Stimulated activated memory B cell treated with anti-CD40 and anti-IgM and Interleukin-4, amounts not matched to agents 10 μg/mL and 1 μg/mL and 100 μg/mL, for 72 hours (primary cell): Measurements from ENCODE around the gene SOX5.

Experiments used
- ATAC-seq: fragments of 150-1000 bp; cut with Tn5 transposase; 2 replicates; pipeline ENCODE4 v1.10.0; 2021
- H3K27ac Mint-ChIP-seq: one replicate; pipeline ENCODE4 v1.8.0; 2022; ENCODE audit warnings: mild to moderate bottlenecking, mixed read lengths
- H3K27me3 Mint-ChIP-seq: one replicate; pipeline ENCODE4 v1.8.0; 2022; ENCODE audit warnings: mixed read lengths
- H3K36me3 Mint-ChIP-seq: one replicate; pipeline ENCODE4 v1.8.0; 2022; ENCODE audit warnings: mixed read lengths
- H3K4me1 Mint-ChIP-seq: one replicate; pipeline ENCODE4 v1.8.0; 2022; ENCODE audit warnings: mixed read lengths
- H3K4me3 Mint-ChIP-seq: one replicate; pipeline ENCODE4 v1.8.0; 2022; ENCODE audit warnings: mild to moderate bottlenecking, moderate library complexity, mixed read lengths
- H3K9me3 Mint-ChIP-seq: one replicate; pipeline ENCODE4 v1.8.0; 2022; ENCODE audit warnings: mixed read lengths

The SOX5 gene

GRCh38 chr12:23767834-23768233 is 181.6 kb downstream of the SOX5 start:
- H3K4me3 Mint-ChIP-seq = no peak overlapping the region
- H3K27me3 Mint-ChIP-seq = no peaks in the 10 kb centered on the region
- no peaks in the 10 kb centered on the region for H3K9me3 Mint-ChIP-seq
- no peak overlapping the region for H3K27ac Mint-ChIP-seq
- no peaks in the 10 kb centered on the region for H3K4me1 Mint-ChIP-seq
- no peak for ATAC-seq
- H3K36me3 Mint-ChIP-seq = no peaks in the 10 kb centered on the region

GRCh38 chr12:23763724-23764123 is 185.7 kb downstream of the SOX5 start:
- H3K4me1 Mint-ChIP-seq = no peaks in the 10 kb centered on the region
- ATAC-seq = no peak
- H3K27ac Mint-ChIP-seq = no peak overlapping the region
- H3K27me3 Mint-ChIP-seq = no peaks in the 10 kb centered on the region
- no peaks in the 10 kb centered on the region for H3K9me3 Mint-ChIP-seq
- H3K4me3 Mint-ChIP-seq = no peak overlapping the region
- no peaks in the 10 kb centered on the region for H3K36me3 Mint-ChIP-seq

DNA sequence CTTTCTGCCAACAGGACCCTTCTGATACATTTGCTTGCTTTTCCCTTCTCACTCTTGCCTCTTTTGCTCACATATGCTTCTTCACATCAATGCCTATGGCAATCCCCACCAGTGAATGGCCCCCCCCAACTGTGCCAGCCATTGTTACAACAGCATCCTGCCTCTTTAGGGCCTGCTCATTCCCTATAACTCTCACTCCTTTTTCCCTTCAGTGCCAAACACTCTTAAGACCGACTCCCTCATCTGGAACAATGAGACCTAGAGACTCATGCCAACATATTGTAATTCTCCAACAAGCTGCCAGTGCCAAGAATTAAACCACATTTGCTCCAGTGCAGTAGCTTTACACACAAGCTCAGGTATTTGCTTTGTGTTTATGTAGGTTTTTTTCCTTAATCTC is 189.0 kb downstream of the SOX5 start:
- H3K36me3 Mint-ChIP-seq = no peaks in the 10 kb centered on the region
- H3K9me3 Mint-ChIP-seq = no peaks in the 10 kb centered on the region
- no peak overlapping the region for H3K27ac Mint-ChIP-seq
- no peak overlapping the region for H3K4me3 Mint-ChIP-seq
- no peaks in the 10 kb centered on the region for H3K27me3 Mint-ChIP-seq
- H3K4me1 Mint-ChIP-seq = no peaks in the 10 kb centered on the region
- no peak for ATAC-seq

- no peak overlapping the region for H3K4me3 Mint-ChIP-seq
- H3K4me1 Mint-ChIP-seq = no peaks in the 10 kb centered on the region
- H3K36me3 Mint-ChIP-seq = no peaks in the 10 kb centered on the region
- no peak for ATAC-seq
- H3K9me3 Mint-ChIP-seq = no peaks in the 10 kb centered on the region
- H3K27ac Mint-ChIP-seq = no peak overlapping the region
- no peaks in the 10 kb centered on the region for H3K27me3 Mint-ChIP-seq
These were observed 190.9 kb downstream of the SOX5 start for GRCh38 chr12:23758608-23759007.

GRCh38 chr12:23757541-23757962 is 191.9 kb downstream of the SOX5 start:
- H3K4me3 Mint-ChIP-seq = no peak overlapping the region
- no peaks in the 10 kb centered on the region for H3K36me3 Mint-ChIP-seq
- no peaks in the 10 kb centered on the region for H3K9me3 Mint-ChIP-seq
- H3K27me3 Mint-ChIP-seq = no peaks in the 10 kb centered on the region
- no peaks in the 10 kb centered on the region for H3K4me1 Mint-ChIP-seq
- H3K27ac Mint-ChIP-seq = no peak overlapping the region
- no peak for ATAC-seq

DNA sequence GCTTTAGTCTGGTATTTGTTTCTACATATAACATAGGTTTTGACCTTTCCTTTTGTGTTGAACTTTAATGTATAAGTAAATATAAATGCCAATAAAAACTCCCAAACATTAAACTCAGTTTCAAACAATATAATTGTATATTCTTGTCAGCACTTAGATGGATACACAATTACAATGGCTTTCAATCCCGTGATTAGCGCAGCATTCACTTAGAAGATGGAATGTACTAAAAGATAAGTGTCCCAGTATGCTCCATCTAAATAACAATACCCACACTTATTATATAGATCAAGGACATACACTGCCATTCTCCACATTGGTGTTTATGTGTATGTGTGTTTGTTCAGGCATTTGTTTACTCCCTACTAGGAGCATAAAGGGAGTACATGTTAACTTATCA is 193.1 kb downstream of the SOX5 start:
- Mint-ChIP-seq H3K4me3 (no peak overlapping the region), H3K36me3 (no peaks in the 10 kb centered on the region), H3K27ac (no peak overlapping the region), H3K9me3 (no peaks in the 10 kb centered on the region), H3K4me1 (no peaks in the 10 kb centered on the region), H3K27me3 (no peaks in the 10 kb centered on the region)
- no peak for ATAC-seq

GRCh38 chr12:23753628-23754365 is 195.7 kb downstream of the SOX5 start:
- Mint-ChIP-seq H3K4me1 (no peaks in the 10 kb centered on the region), H3K27me3 (no peaks in the 10 kb centered on the region), H3K9me3 (no peaks in the 10 kb centered on the region), H3K4me3 (no peak overlapping the region), H3K27ac (no peak overlapping the region), H3K36me3 (no peaks in the 10 kb centered on the region)
- peak; percentile 24 for ATAC-seq

- Mint-ChIP-seq H3K27ac (no peak overlapping the region), H3K27me3 (no peaks in the 10 kb centered on the region), H3K36me3 (peaks cover 4% of the 10 kb centered on the region), H3K4me1 (no peaks in the 10 kb centered on the region), H3K9me3 (no peaks in the 10 kb centered on the region), H3K4me3 (no peak overlapping the region)
- no peak for ATAC-seq
These were observed 197.2 kb downstream of the SOX5 start for GRCh38 chr12:23752245-23752644.

GRCh38 chr12:23751641-23752040 is 197.8 kb downstream of the SOX5 start:
- Mint-ChIP-seq H3K4me3 (no peak overlapping the region), H3K27ac (no peak overlapping the region), H3K36me3 (peaks cover 8% of the 10 kb centered on the region), H3K27me3 (no peaks in the 10 kb centered on the region), H3K4me1 (no peaks in the 10 kb centered on the region), H3K9me3 (peaks cover 4% of the 10 kb centered on the region)
- ATAC-seq = no peak

DNA sequence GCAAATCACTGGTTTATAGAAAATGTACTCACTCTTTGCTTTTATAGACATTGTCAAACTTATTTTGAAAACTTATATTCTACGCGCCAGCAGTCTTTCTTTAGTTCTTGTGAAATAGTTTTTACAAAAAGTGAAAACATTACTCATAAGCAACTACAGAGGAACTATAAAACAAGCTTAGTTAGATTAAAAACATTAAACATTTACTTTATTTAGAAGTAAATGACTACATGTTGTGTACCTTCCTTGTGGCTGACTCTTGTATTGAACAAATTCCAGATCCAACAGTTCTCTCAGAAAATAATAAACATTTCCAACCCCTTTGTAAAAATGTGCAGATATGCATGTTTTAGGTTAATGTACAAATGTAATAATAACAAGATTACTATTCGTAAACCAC is 198.5 kb downstream of the SOX5 start:
- Mint-ChIP-seq H3K4me3 (no peak overlapping the region), H3K36me3 (peaks cover 8% of the 10 kb centered on the region), H3K4me1 (no peaks in the 10 kb centered on the region), H3K27me3 (no peaks in the 10 kb centered on the region), H3K27ac (no peak overlapping the region), H3K9me3 (peaks cover 4% of the 10 kb centered on the region)
- ATAC-seq = no peak

GRCh38 chr12:23744696-23745095 is 204.8 kb downstream of the SOX5 start:
- no peaks in the 10 kb centered on the region for H3K27me3 Mint-ChIP-seq
- H3K4me1 Mint-ChIP-seq = no peaks in the 10 kb centered on the region
- H3K27ac Mint-ChIP-seq = no peak overlapping the region
- H3K4me3 Mint-ChIP-seq = no peak overlapping the region
- no peak for ATAC-seq
- peaks cover 4% of the 10 kb centered on the region for H3K9me3 Mint-ChIP-seq
- peaks cover 8% of the 10 kb centered on the region for H3K36me3 Mint-ChIP-seq

DNA sequence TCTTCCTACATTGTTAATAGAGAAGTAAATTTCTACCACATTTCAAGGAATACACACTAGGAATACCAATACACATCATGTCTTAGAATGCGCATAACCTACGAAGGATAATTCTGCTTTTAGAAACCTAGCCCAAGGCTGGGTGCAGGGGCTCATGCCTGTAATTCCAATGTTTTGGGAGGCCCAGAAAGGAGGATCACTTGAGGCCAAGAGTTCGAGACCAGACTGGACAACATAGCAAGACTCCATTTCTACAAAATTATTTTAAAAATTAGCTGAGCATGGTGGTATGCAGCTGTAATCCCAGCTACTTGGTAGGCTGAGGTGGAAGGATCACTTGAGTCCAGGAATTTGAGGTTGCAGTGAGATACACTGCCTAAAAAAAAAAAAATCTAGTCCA is 206.9 kb downstream of the SOX5 start:
- no peak for ATAC-seq
- peaks cover 4% of the 10 kb centered on the region for H3K9me3 Mint-ChIP-seq
- H3K4me1 Mint-ChIP-seq = no peaks in the 10 kb centered on the region
- H3K36me3 Mint-ChIP-seq = peaks cover 10% of the 10 kb centered on the region
- H3K4me3 Mint-ChIP-seq = no peak overlapping the region
- H3K27ac Mint-ChIP-seq = no peak overlapping the region
- H3K27me3 Mint-ChIP-seq = no peaks in the 10 kb centered on the region

DNA sequence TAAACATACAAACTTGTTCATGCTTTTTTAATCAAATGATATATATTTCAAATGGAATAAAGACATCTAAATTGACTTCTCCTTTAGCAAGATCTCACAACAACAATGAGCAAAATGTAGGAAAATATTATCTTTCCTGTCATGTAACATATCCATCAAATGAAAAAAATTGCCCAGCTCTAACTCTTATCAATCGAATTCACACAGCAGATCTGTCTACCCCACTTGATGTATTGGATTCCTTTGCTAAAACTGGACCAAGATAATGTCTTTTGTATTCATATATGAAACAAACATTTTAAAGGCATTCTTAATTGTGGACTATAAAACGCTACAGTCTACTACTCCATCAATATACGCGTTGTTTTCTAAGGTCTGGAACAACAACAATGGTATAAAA is 218.0 kb downstream of the SOX5 start:
- Mint-ChIP-seq H3K9me3 (no peaks in the 10 kb centered on the region), H3K4me3 (no peak overlapping the region), H3K36me3 (no peaks in the 10 kb centered on the region), H3K27me3 (no peaks in the 10 kb centered on the region), H3K27ac (no peak overlapping the region), H3K4me1 (peaks cover 8% of the 10 kb centered on the region)
- no peak for ATAC-seq

- Mint-ChIP-seq H3K4me1 (peaks cover 8% of the 10 kb centered on the region), H3K9me3 (no peaks in the 10 kb centered on the region), H3K27ac (no peak overlapping the region), H3K36me3 (no peaks in the 10 kb centered on the region), H3K27me3 (no peaks in the 10 kb centered on the region), H3K4me3 (no peak overlapping the region)
- no peak for ATAC-seq
These were observed 218.4 kb downstream of the SOX5 start for GRCh38 chr12:23731035-23731434.

DNA sequence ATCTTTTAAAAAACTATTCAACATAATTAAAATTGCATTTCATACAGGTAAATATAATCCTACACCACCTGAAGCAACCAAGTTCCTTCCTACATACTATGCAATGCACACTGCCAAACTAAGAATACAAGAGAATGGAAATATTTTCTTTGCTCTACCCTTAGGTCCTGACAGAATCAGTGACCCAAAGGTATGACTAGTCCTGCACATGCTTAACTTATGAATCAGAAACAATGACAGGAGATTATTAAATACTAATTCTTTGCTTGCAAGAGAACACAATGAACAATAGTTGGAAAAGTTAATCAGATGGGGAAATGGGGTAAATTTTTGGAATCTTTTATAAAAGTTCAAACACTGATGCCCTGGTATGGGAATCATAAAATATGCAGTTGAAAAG is 220.1 kb downstream of the SOX5 start:
- Mint-ChIP-seq H3K36me3 (no peaks in the 10 kb centered on the region), H3K27ac (no peak overlapping the region)
- ATAC-seq = no peak

GRCh38 chr12:23726646-23727045 is 222.8 kb downstream of the SOX5 start:
- Mint-ChIP-seq H3K4me3 (no peak overlapping the region), H3K27me3 (no peaks in the 10 kb centered on the region), H3K27ac (no peak overlapping the region), H3K36me3 (no peaks in the 10 kb centered on the region), H3K9me3 (peaks cover 3% of the 10 kb centered on the region), H3K4me1 (no peaks in the 10 kb centered on the region)
- ATAC-seq = no peak

More for the DNA sequence above, 220.1 kb downstream of the SOX5 start:
- H3K4me3 Mint-ChIP-seq = no peak overlapping the region
- H3K9me3 Mint-ChIP-seq = peaks cover 3% of the 10 kb centered on the region
- no peaks in the 10 kb centered on the region for H3K4me1 Mint-ChIP-seq
- H3K27me3 Mint-ChIP-seq = no peaks in the 10 kb centered on the region
